HG03565 (cell line): ENCODE results near the gene SOX2.

Experiments
- ATAC-seq: cut with Tn5 transposase; IDR thresholded peaks from one replicate; pipeline ENCODE4 v1.9.1; 2021; ENCODE audit warnings: mild to moderate bottlenecking, moderate library complexity; ENCODE audit not compliant: unreplicated experiment

SOX2 gene

GRCh38 chr3:181722156-181722555 lies 10.4 kb downstream of the SOX2 start:
- no peak for ATAC-seq

- ATAC-seq = no peak
Measured at GRCh38 chr3:181722766-181723425, 11.2 kb downstream of the SOX2 start.

- ATAC-seq = no peak
Measured at GRCh38 chr3:181723625-181724191, 12.0 kb downstream of the SOX2 start.

- ATAC-seq = no peak
Measured at GRCh38 chr3:181724192-181724965, 12.7 kb downstream of the SOX2 start.

- no peak for ATAC-seq
Measured at GRCh38 chr3:181725131-181725731, 13.5 kb downstream of the SOX2 start.

- no peak for ATAC-seq
Measured at GRCh38 chr3:181725830-181726229, 14.1 kb downstream of the SOX2 start.

GRCh38 chr3:181726351-181727330 lies 14.9 kb downstream of the SOX2 start:
- ATAC-seq = no peak

GRCh38 chr3:181727341-181728032 lies 15.8 kb downstream of the SOX2 start:
- no peak for ATAC-seq

- ATAC-seq = no peak
Measured at GRCh38 chr3:181728470-181729340, 17.0 kb downstream of the SOX2 start.

GRCh38 chr3:181729341-181729869 lies 17.7 kb downstream of the SOX2 start:
- no peak for ATAC-seq

- ATAC-seq = no peak
Measured at GRCh38 chr3:181730316-181730715, 18.6 kb downstream of the SOX2 start.

- no peak for ATAC-seq
Measured at GRCh38 chr3:181730934-181731333, 19.2 kb downstream of the SOX2 start.

- no peak for ATAC-seq
Measured at GRCh38 chr3:181735911-181736310, 24.2 kb downstream of the SOX2 start.

GRCh38 chr3:181738551-181738950 lies 26.8 kb downstream of the SOX2 start:
- ATAC-seq = no peak

- no peak for ATAC-seq
Measured at GRCh38 chr3:181739628-181740027, 27.9 kb downstream of the SOX2 start.

GRCh38 chr3:181741417-181741816 lies 29.7 kb downstream of the SOX2 start:
- ATAC-seq = no peak

- no peak for ATAC-seq
Measured at GRCh38 chr3:181752202-181752671, 40.5 kb downstream of the SOX2 start.

GRCh38 chr3:181753391-181753790 lies 41.7 kb downstream of the SOX2 start:
- no peak for ATAC-seq

- ATAC-seq = no peak
Measured at GRCh38 chr3:181755959-181756358, 44.2 kb downstream of the SOX2 start.
